Renal cortical epithelial cell (primary cell): ENCODE data around the gene TSPAN2. TPM values are rescaled to one million over a fixed set of nuclear protein-coding genes. Genes with fewer than 3 reads are reported as not detected.
"Not testable (repeated sequence)": the region's sequence is repeated elsewhere in the genome, so short reads cannot be mapped to it uniquely, and the experiment has no call there.

ENCODE experiments used
- DNase-seq: peaks from one replicate; pipeline ENCODE4 v3.0.0-alpha.2; 2011; ENCODE audit warnings: low read depth
- total RNA-seq: library from RNA; depleted of rRNA; stranded (reverse); fragments of >200 nt; gene quantifications from 2 replicates; pipeline ENCODE4 v1.2.3, GENCODE V29; 2014

Gene TSPAN2
- total RNA-seq, 1 donor from 2014 or later = 9.8 TPM

DNA sequence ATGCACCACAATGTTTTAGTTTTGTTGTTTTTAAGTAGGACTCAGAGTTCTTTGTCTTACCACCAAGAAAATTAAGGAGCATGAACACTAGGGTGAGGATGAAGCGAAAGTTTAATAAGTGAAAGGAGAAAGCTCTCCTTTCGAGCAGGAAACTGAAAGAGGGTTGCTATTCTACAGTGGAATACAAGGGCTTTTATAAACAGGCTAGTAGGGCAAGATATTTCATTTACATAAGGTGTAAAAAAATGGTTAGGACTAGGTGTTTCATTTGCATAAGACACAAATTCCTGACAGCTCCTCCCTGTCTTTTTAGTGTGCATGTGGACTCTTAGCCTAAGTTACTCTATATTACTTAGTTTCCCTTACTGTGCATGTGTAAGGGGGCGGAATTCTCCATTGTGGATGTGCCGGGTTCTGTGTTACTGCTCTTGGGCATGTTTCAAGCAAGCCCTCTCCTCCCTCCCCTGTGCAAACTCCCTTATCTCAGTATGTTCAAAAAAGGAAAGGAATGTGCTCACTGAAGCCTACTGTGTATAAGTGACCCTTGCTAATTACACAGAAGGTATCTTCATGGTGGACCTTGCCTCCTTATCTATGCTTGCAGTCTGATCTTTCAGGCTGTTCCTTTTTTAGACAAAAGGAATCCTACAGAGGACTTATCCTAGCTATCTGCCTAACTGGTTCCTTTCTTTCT, 52.3 kb downstream of the TSPAN2 start:
- no peak for DNase-seq

DNA sequence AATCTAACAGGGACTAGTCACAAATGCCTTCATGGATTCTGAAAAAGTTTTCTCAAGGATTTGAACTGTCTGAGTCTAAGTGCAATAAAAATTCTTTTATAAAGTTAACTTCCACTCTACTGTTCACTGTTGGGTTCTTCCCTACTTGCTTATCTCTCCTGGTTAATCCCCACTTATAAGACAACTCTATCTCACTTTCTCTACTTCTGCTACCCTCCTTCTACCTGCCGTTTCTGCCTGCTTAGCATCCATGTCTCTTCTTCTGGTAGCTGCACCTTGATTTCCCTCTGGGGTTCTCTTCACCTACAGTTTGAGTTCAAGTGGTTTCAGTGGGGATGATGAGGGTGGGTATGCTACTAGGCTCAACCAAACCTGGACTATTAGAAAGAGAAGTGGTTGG, 53.7 kb downstream of the TSPAN2 start:
- DNase-seq = no peak

DNA sequence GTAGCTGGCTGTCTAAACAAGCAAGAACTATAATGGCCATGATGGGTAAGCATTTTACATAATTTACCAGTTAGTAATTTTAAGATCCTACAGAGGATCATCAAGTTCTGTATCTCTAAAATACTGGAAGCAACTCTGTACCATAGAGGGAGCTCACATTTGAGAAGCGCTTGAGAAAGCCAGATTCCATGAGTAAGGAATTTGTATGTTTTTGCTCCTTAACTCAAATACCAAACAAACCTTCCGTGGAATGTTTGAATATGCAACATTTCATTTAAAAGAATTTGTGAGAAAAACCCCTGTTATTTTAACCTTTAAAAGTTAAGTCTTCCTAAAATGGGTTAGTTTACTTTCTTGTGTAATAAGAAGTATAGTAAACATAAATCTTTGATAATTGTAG, 57.7 kb downstream of the TSPAN2 start:
- DNase-seq = no peak

DNA sequence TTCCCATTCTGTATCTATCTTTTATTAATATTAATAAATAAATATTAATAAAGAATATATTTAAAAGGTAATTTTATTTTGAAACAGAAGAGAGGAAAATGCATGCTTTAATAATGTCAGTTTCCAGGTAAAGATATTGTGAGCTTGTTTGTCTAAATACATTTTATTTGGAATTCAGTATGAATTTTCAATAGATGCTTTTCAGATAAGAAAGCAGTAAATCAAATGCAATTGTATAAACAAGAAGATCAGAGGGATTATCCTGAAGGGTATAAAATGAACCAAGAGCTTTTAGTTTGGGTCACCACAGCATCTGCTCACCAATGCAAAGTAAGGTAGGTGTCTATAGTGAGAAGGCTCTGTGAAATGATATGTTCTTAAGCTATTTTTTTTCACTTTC, 59.8 kb downstream of the TSPAN2 start, which contains the start of gene TSHB:
TSHB (plus strand) TSS at position 301 of the 400 bp plus-strand sequence. CDS start 3,537 bp downstream, outside the sequence.
- DNase-seq = no peak

DNA sequence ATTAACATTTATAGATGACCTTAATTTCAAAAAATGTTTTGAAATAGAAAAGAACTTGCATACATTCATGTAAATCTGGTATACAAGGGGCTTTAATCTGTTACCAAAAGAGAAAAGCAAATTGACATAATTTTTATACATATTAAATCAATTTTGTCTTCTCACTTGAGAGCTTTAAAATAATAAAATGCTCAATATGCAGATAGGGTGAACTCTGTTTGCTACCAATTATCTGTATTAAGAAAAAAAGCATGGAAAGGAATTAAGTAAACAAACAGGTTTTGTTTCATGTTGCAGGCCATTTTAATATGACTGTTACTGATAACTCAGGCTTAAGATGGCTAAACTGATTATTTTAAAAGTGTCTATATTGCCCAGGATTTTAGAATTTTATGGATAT, 65.7 kb downstream of the TSPAN2 start:
- DNase-seq = no peak

DNA sequence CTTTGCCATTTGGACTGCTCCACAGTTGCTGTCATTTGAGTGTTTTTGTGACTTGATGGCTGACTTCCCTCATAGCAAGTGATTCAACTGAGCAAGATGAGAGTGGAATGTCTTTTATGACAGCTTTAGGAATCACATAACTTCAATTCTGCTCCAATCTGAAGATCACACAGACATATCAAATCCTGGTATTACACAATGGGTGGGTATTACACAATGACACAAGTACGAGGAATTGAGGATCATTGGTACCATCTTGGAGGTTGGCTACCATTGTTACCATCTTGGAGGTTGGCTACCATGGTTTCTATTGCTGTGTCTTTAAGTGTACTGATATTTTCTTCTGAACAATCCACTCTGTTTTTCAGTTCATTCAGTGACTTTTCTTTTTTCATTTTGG, 68.2 kb downstream of the TSPAN2 start:
- DNase-seq = no peak

DNA sequence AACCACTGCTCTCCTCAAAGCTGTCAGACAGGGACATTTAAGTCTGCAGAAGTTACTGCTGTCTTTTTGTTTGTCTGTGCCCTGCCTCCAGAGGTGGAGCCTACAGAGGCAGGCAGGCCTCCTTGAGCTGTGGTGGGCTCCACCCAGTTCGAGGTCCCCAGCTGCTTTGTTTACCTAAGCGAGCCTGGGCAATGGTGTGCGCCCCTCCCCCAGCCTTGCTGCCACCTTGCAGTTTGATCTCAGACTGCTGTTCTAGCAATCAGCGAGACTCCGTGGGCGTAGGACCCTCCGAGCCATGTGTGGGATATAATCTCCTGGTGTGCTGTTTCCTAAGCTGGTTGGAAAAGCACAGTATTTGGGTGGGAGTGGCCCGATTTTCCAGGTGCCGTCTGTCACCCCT, 69.8 kb downstream of the TSPAN2 start:
- DNase-seq = not testable (repeated sequence)

DNA sequence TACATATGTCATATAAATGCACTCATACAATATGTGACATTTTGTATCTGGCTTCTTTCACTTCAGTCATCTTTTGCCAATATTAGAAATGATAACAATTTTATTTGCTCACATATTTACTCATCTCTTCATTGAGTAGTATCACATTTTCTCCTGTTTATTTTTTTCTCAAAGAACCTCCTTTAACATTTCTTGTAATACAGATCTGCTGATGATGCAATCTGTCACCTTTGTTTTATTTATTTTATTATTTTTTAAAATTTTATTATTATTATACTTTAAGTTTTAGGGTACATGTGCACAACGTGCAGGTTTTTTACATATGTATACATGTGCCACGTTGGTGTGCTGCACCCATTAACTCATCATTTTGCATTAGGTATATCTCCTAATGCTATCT, 75.5 kb downstream of the TSPAN2 start:
- DNase-seq = no peak

DNA sequence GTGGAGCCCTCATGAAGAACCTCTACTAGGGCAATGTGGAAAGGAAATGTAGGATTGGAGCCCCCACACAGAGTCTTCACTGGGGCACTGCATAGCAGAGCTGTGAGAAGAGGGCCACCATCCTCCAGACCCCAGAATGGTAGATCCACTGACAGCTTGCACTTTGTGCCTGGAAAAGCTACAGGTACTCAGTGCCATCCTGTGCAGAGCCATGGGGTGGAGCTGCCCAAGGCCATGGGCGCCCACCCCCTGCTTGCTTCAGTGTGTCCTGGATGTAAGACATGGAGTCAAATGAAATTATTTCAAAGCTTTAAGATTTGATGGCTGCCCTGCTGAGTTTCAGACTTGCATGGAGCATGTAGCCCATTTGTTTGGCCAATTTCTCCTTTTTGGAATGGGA, 76.9 kb downstream of the TSPAN2 start:
- no peak for DNase-seq

DNA sequence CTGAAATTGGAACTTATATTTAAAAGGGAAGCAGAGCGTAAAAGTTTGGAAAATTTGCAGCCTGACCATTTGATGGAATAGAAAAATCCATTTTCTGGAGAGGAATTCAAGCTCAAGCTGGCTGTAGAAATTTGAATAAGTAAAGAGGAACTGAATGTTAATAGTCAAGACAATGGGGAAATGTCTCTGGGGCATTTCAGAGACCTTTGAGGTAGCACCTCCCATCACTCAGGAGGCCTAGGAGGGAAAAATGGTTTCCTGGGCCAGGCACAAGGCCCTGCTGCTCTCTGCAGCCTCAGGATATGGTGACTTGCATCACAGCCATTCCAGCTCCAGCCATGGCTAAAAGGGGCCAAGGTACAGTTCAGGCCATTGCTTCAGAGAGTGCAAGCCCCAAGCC, 77.3 kb downstream of the TSPAN2 start:
- no peak for DNase-seq

DNA sequence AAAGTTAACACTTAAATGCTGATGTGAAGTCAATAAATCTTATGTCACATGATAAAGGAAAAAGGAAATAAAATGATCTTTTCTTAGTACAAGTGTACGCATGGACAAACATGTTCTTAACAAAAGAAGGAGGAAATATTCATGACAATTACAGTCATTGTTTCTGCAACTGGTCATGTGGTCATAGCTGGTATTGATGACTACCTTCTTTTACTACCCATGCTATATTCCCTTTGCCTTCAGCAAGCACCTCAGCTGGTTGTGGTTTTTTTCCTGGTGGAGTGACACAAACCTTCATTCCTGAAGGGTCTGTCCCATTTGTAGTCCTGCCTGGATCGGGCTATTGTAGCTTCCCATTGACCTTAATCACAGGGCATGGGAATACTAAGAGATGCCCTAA, 83.1 kb downstream of the TSPAN2 start:
- DNase-seq = no peak

Other genes with a start within 250 kb of the TSPAN2 start
- gene SYCP1, start 234.6 kb downstream of the TSPAN2 start, total RNA-seq = not detected in 2 replicates
- not detected in 2 replicates for gene TSHB, start 59.7 kb downstream of the TSPAN2 start, total RNA-seq
- gene NGF, start 248.7 kb upstream of the TSPAN2 start, total RNA-seq = 4.9 TPM in 1 of 2 replicates, not detected in the other